HTR-8/SVneo (cell line): ENCODE data around the gene MAGI3.

Experiments used
- DNase-seq: peaks from one replicate; pipeline ENCODE4 v3.0.0; 2011; ENCODE audit warnings: low spot score, mixed read lengths; ENCODE audit not compliant: insufficient read length
- FAIRE-seq: peaks from 2 replicates; lab custom pipeline; 2011; peaks lifted over from hg19 to GRCh38; lab: Jason Lieb, UNC

Gene MAGI3

GRCh38 chr1:113628997-113629396, 238.7 kb downstream of the MAGI3 start:
- FAIRE-seq: no peak
- DNase-seq: no peak

- DNase-seq: no peak
- no peak for FAIRE-seq
Observed at GRCh38 chr1:113630340-113631327, 240.3 kb downstream of the MAGI3 start.

GRCh38 chr1:113641396-113641795, 251.1 kb downstream of the MAGI3 start:
- FAIRE-seq: no peak

GRCh38 chr1:113647164-113647563, 256.8 kb downstream of the MAGI3 start:
- FAIRE-seq: no peak
- DNase-seq: no peak

More at GRCh38 chr1:113641396-113641795, 251.1 kb downstream of the MAGI3 start:
- no peak for DNase-seq

- no peak for DNase-seq
- FAIRE-seq: no peak
Observed at GRCh38 chr1:113648478-113648877, 258.2 kb downstream of the MAGI3 start.

- DNase-seq: no peak
- no peak for FAIRE-seq
Observed at GRCh38 chr1:113652771-113653170, 262.5 kb downstream of the MAGI3 start.

GRCh38 chr1:113653741-113654140, 263.4 kb downstream of the MAGI3 start:
- DNase-seq: no peak
- FAIRE-seq: no peak

GRCh38 chr1:113654883-113655282, 264.6 kb downstream of the MAGI3 start:
- FAIRE-seq (no peak), DNase-seq (no peak)

- DNase-seq (no peak), FAIRE-seq (no peak)
Observed at GRCh38 chr1:113657126-113657525, 266.8 kb downstream of the MAGI3 start.

GRCh38 chr1:113657556-113658063, 267.3 kb downstream of the MAGI3 start:
- no peak for DNase-seq
- FAIRE-seq: no peak

GRCh38 chr1:113659035-113659434, 268.7 kb downstream of the MAGI3 start:
- FAIRE-seq (no peak), DNase-seq (no peak)

- FAIRE-seq (no peak), DNase-seq (no peak)
Observed at GRCh38 chr1:113659556-113659955, 269.2 kb downstream of the MAGI3 start.

GRCh38 chr1:113660088-113660487, 269.8 kb downstream of the MAGI3 start:
- DNase-seq (no peak), FAIRE-seq (no peak)

- DNase-seq: no peak
- no peak for FAIRE-seq
Observed at GRCh38 chr1:113662101-113662500, 271.8 kb downstream of the MAGI3 start.

- FAIRE-seq (no peak), DNase-seq (no peak)
Observed at GRCh38 chr1:113663165-113663951, 273.0 kb downstream of the MAGI3 start.

- DNase-seq (no peak), FAIRE-seq (no peak)
Observed at GRCh38 chr1:113665071-113665470, 274.8 kb downstream of the MAGI3 start.

GRCh38 chr1:113666126-113666525, 275.8 kb downstream of the MAGI3 start:
- DNase-seq (no peak), FAIRE-seq (no peak)

GRCh38 chr1:113669988-113670387, 279.7 kb downstream of the MAGI3 start:
- FAIRE-seq: no peak

GRCh38 chr1:113670650-113671049, 280.3 kb downstream of the MAGI3 start:
- no peak for DNase-seq

More at GRCh38 chr1:113669988-113670387, 279.7 kb downstream of the MAGI3 start:
- DNase-seq: no peak

GRCh38 chr1:113672491-113672890, 282.2 kb downstream of the MAGI3 start:
- DNase-seq (no peak), FAIRE-seq (no peak)

More at GRCh38 chr1:113670650-113671049, 280.3 kb downstream of the MAGI3 start:
- no peak for FAIRE-seq

GRCh38 chr1:113674591-113674990, 284.3 kb downstream of the MAGI3 start:
- FAIRE-seq: no peak
- no peak for DNase-seq
